Mesenteric fat pad (tissue), 1 donor: ENCODE data around the gene ARHGDIA. TPM values are rescaled to one million over a fixed set of nuclear protein-coding genes. Genes with fewer than 3 reads are reported as not detected.
A peak's percentile ranks its signal among the peaks of the same experiment; 100 is the strongest.
"Not testable (repeated sequence)": the region's sequence is repeated elsewhere in the genome, so short reads cannot be mapped to it uniquely, and the experiment has no call there.

Experiments used
- DNase-seq: peaks from one replicate; pipeline ENCODE4 v3.0.0-alpha.2; 2020; ENCODE audit warnings: low spot score
- total RNA-seq: library from RNA; stranded (reverse); fragmentation: NEBNext Ultra II Directional; extraction: Animal tissue kit (Norgen Biotek cat#: 25700); gene quantifications from one replicate; pipeline ENCODE4 v1.2.1, GENCODE V29; 2021
- donor health status: DM: yes; HTN: yes; CAD: no.

Gene ARHGDIA
- total RNA-seq, 1 donor from 2014 or later = 521 TPM

GRCh38 chr17:81844887-81845286, 26.2 kb downstream of the ARHGDIA start:
- no peak for DNase-seq

DNA sequence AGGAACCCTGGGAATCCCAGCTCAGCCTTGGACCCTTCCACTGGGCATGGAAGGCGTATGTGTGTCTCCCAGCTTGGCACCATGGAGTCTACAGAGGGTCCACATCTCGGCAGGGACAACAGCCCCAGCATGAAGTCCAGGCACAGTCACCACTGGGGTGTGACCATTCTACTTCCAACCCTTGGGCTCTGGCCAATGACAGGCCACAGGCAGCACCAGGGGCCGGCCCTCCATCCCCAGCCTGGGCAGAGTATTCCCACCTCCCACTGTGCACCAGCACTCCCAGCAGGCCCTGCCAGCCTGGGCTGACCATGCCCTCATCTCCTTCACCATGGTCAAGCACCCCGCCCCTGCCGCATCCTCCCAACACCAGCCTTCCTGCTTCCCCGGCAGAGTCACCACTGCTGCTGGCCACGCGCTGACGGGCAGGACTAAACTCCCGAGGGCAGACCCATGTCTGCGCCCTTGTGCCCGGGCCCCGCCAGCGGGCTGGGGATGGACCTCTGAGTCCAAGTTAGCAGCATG, 26.7 kb downstream of the ARHGDIA start:
- DNase-seq = peak; percentile 85

DNA sequence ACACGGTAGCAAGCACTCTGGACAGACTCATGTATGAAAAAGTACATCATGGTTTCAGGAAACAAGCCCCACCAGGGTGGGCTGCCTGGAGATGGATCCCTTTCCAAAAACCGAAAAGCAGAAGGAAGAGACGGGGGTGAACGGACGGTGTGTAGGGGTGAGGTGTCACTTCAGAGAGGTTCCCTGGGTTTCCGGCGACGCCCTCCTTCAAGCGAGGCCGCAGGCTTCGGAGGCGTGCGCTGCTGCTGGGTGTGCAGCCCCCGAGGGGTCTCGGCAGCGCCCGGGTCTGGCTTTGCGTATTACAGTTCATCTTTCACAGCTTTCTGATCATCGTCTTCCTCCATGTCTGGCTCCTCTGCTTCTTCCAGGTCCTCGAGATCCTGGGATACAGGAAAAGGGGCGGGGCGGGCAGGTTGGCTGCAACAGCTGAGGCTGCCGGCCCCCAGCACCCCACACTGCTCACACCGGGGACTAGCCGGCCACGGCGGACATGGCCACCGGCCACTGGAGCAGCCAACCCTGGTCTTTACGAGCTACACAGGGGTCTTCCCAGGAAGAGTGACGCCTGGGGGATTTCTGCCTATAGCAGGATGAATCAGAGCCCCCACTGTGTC, 27.3 kb downstream of the ARHGDIA start:
- DNase-seq = peak; percentile 85

- DNase-seq = peak; percentile 87
Observed at GRCh38 chr17:81842725-81843504, 28.2 kb downstream of the ARHGDIA start.

GRCh38 chr17:81842378-81842724, 28.8 kb downstream of the ARHGDIA start:
- DNase-seq = no peak

GRCh38 chr17:81841866-81842265, 29.3 kb downstream of the ARHGDIA start:
- DNase-seq = no peak

- peak; percentile 86 for DNase-seq
Observed at GRCh38 chr17:81840826-81841778, 30.0 kb downstream of the ARHGDIA start.

GRCh38 chr17:81840059-81840458, 31.1 kb downstream of the ARHGDIA start:
- not testable (repeated sequence) for DNase-seq

DNA sequence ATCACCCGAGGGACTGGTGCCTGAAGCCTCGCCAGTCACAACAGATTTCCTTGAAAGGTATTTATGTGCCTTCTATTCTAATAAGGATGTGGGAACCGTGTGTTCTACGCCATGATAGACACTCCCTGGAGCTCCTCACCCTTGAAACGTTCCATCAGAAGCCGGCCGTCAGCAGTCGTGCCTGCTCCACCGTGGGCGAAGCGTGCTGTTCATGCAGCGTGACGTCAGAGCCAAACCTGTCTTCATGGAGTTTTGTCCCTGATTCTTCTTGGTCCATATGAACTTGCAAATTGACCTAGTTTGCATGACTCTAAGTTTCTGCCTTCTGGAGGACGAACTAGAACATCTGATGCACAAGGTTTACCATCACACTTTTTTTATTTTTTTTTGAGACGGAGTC, 31.8 kb downstream of the ARHGDIA start:
- DNase-seq = no peak

- DNase-seq = no peak
Observed at GRCh38 chr17:81838753-81839255, 32.3 kb downstream of the ARHGDIA start.

- DNase-seq = no peak
Observed at GRCh38 chr17:81837641-81838040, 33.5 kb downstream of the ARHGDIA start.

DNA sequence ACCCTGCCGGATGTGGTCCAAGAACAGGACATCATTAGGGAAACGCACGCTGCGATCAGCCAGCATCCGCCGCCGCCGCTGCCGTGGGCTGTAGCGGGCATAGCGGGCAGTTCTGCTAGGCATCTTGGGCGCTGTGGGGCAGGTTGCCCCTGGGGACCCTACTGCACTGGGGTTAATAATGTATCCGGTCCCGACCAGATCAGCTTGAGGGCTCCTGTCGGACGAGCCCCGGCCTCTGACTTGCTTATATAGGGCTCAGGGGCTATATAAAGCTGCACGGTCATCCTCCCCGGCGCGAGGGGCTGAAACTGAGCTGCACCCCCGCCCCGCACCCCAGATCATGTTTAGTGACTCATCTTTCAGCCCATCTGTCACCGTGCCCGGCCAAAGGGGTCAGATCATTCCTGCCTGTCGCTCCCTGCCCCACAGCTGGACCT, 36.3 kb downstream of the ARHGDIA start, which contains the start of gene PPP1R27:
Gene PPP1R27 (minus strand): TSS at position 220 of the 437 bp plus-strand sequence. CDS start 97 bp downstream, at position 123.
- DNase-seq = peak; percentile 77

DNA sequence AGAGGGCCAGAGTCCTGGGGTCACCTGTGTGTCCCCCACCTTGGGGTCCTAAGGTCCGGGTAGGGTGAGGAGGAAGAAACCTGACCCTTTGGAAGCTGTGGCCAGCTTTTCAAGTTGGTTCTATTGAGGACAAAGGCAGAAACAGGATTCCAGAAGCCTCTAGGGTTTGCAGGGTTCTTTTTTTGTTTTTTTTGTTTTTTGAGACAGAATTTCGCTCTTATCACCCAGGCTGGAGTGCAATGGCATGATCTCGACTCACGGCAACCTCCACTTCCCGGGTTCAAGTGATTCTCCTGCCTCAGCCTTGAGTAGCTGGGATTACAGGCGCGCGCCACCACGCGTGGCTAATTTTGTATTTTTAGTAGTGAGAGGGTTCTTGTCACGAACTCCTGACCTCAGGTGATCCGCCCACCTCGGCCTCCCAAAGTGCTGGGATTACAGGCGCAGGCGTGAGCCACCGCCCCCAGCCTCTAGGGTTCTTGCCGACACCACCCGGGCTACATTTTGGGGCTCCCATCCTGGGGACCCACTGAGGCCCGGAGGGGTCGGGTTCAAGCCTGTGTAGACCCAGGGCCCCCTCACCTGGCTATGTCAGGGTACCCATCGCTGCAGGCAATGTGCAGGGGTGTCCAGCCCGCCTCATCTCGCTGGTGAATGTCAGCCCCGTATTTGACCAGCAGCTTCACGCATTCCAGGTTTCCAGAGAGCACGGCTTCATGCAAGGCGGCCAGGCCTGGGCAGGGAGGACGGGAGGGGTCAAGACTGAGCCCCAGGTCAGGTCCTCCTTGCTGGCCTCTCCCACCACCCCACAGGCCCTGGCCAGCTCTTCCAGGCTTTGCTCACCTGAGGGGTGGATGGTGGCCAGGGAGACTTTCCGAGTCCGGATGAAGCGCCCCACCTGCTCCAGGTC, 37.0 kb downstream of the ARHGDIA start:
- peak; percentile 89 for DNase-seq

DNA sequence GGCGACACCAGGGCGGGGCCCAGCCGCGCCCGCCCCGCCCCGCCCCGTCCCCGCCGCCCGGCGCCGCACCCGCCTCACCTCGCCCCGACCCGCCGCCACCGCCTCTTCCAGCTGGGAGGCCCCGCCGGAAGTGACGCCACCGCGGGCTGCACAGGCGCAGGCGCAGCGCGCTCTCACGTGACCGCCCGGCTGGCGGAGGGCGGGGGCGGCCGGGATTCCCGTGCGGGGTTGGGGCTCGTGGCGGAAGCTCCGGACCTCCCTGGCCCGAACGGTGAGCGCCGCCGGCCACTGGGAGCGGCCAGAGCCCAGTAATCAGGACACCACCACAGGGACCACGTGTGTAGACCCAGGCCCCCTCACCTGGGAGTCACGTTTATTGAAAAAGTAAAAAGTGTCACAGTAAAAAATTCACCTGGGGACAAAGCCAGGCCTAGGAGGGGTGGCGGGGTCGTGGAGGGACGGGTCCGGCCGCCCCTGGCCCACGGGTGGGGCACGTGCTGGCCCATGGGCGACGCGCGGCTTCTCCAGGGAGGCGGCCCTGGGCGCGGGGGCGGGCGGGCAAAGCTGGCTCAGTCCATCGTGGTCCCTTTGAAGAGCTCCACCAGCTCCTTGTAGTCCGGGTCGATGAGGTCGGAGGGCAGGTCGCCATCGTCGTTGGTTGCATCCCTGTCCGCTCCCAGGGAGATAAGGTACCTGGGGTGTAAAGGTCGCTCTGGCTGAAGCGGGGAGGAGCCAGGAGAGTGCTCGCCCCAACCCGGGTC, 37.8 kb downstream of the ARHGDIA start, which contains the start of gene MCRIP1:
Gene MCRIP1 (minus strand): TSS at position 132 of the 761 bp plus-strand sequence. CDS start 8,785 bp downstream, outside the sequence.
- peak; percentile 100 for DNase-seq

DNA sequence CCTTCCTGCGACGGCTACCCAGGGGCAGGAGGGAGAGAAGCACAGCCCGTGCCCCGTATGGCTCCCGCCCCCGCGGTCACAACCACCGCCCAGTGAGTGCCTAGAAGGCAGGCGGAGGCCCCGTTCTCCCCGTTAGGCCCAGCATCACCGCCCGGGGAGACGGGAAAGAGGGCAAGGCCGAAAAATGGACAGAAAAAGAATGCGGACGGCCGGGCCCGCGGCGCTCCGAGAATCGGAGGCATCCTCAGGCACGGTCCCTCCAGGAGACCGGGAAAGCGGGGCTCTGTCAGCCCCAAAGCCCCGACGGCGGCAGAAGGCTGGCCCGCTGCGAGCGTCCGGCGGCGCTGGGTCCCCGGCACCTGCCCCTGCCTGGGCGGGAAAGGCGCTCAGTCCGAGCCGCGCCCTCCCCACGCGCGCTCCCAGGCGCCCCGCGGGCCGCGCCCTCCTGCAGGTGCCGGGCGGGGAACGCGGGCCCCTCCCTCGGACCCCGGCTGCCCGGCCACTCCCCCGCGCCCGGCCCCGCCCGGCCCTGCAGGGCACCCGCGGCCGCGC, 38.5 kb downstream of the ARHGDIA start:
- no peak for DNase-seq

DNA sequence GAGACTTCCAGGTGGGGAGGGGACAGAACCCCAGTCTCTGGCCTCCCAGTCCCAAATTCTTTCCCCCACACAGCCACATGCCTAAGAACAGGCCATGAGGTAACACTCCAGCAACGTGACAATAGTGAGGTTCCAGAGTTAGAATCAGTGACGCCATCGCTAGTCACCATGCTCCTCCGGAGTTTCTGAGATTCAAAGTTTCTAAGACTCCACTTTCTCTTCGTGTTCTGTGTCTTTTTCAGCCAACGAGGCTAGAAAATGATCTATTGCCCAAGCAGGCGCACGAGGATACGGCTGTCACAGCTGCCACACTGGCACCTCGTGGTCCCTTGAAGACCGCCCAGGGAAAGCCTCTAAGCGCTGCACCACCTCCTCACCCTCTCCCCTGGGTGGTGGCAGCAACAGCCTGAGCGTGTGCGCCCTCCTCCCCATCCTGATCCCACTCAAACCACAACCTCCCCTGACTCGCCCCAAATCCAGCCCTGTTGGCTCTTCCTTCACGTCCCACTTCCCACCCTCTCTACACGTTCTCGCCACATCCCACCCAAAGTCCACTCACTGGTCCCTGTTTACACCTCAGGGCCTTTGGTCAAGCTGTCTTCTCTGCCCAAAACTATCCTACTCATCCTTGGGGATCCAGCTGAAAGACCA, 39.1 kb downstream of the ARHGDIA start:
- DNase-seq = no peak

DNA sequence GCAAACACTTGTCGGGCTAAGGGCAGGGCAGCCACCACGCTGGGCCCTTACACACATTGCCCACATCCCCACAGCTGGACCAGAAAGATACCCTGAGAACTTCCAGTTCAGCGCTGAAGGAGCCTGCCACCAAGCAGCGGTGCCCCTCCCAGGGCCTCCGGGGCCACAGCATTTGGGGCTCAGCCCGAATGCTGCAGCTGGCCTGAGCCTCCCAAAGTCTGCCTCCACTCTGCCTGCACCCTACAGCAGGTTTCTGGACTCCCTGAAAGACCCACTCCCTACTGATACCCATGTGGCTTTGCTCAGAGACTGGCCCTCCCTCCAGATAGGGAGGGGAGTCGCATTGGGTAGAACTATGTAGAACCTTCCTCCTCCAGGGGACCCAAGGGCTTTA, 39.6 kb downstream of the ARHGDIA start:
- no peak for DNase-seq

GRCh38 chr17:81829858-81830257, 41.3 kb downstream of the ARHGDIA start:
- DNase-seq = no peak
